ENCODE results near the gene RING1. TPM values are rescaled to one million over a fixed set of nuclear protein-coding genes. Genes with fewer than 3 reads are reported as not detected.

RING1 gene
- total RNA-seq, 1 donor from 2014 or later = 43.8 TPM

DNA sequence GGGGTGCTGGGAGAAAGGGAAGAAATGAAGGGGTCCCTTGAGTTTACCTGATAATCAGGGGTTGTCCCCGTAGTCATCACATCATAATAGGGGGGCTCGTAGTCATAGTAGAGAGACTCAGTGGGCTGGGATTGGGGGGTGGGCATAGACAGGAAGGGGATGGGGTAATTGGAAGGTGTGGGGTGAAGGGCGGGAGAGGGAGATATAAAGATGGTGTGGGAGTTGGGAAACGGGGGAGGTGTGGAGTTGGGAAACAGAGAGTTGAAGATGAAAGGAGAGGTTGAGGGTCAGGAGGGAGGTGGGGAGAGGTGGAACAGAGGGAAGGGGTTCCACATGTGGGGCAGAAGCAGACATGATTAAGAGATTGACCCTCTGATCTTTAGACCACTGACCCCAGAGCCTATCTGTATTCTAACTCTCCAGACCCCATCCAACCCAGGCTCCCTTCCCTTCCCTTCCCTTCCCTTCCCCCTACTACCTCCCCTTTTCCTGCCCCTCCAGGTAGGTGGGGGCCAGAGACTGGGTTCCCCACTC, 22.6 kb upstream of the RING1 start:
- H3K36me3 Mint-ChIP-seq (ENCODE audit: low read depth) = peaks cover 9% of the 10 kb centered on the region
- ATAC-seq (ENCODE audit: low read depth) (no peak), DNase-seq (no peak)
- H3K4me3 Mint-ChIP-seq = no peak overlapping the region
- H3K4me1 Mint-ChIP-seq = peaks cover 17% of the 10 kb centered on the region
- ChIA-PET CTCF (no interaction called here), POLR2A (no interaction called here)
- TF ChIP-seq, protein P1, sequence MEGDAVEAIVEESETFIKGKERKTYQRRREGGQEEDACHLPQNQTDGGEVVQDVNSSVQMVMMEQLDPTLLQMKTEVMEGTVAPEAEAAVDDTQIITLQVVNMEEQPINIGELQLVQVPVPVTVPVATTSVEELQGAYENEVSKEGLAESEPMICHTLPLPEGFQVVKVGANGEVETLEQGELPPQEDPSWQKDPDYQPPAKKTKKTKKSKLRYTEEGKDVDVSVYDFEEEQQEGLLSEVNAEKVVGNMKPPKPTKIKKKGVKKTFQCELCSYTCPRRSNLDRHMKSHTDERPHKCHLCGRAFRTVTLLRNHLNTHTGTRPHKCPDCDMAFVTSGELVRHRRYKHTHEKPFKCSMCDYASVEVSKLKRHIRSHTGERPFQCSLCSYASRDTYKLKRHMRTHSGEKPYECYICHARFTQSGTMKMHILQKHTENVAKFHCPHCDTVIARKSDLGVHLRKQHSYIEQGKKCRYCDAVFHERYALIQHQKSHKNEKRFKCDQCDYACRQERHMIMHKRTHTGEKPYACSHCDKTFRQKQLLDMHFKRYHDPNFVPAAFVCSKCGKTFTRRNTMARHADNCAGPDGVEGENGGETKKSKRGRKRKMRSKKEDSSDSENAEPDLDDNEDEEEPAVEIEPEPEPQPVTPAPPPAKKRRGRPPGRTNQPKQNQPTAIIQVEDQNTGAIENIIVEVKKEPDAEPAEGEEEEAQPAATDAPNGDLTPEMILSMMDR (IDR thresholded peaks at IDR 0.05) = no peak
- H3K27ac Mint-ChIP-seq = no peak overlapping the region
- peaks cover 41% of the 10 kb centered on the region for H3K27me3 Mint-ChIP-seq
- peaks cover 12% of the 10 kb centered on the region for H3K9me3 Mint-ChIP-seq
- intact Hi-C loops (cut with micrococcal nuclease) = no loop called here

DNA sequence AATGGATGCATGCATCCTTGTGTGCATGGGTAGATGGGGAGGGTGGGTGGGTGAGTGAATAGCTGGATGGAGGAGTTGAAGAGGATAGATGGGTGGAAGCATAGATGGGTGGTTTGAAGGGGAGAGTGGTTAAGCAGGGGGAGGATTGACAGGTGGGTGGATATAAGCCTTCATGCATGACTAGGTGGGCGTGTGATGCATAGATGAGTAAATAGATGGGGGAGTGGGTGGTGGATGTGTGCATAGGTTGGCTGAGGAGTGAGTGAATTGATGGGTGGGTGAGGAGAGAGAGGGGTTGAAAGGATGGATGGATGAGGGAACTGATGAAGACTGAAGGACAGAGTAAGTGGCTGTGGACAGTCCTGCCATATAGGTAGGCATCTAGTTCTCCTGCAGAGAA, 20.5 kb upstream of the RING1 start:
- H3K27me3 Mint-ChIP-seq = peaks cover 48% of the 10 kb centered on the region
- ATAC-seq (ENCODE audit: low read depth) = no peak

DNA sequence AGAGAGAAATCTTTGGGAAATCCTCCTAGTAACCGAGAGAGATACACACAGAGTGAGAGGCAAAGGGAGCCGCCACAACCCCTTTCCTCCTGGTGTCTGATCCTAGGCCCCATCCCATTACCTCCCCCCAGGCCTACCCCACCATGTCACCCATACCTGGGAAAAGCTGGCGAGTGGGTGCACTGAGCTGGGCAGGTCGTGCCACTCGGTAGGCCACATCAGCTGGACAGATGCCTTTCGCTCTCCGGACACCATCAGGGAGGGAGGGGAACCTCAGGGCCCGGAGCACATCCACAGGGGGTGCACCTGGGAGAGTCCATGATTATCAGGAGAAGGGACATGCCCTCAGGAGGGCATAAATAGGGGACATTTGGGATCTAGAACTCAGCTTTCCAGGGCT, 19.1 kb upstream of the RING1 start:
- H3K36me3 Mint-ChIP-seq (ENCODE audit: low read depth) = peaks cover 2% of the 10 kb centered on the region
- no peak overlapping the region for H3K4me3 Mint-ChIP-seq
- H3K4me1 Mint-ChIP-seq = peaks cover 25% of the 10 kb centered on the region
- no peaks in the 10 kb centered on the region for H3K9me3 Mint-ChIP-seq
- DNase-seq (no peak), ATAC-seq (ENCODE audit: low read depth) (no peak)
- H3K27me3 Mint-ChIP-seq = peaks cover 48% of the 10 kb centered on the region
- ChIA-PET CTCF (no interaction called here), POLR2A (interaction anchor here (1.6 kb wide), 1 partner anchor 19 kb away, joined by 7 read pairs; the partner anchor contains the start of gene RING1)
- TF ChIP-seq, protein P1 (IDR thresholded peaks at IDR 0.05) = no peak
- intact Hi-C loops (cut with micrococcal nuclease) = no loop called here
- H3K27ac Mint-ChIP-seq = no peak overlapping the region

More for the DNA sequence above, 20.5 kb upstream of the RING1 start:
- Mint-ChIP-seq H3K4me3 (no peak overlapping the region), H3K9me3 (peaks cover 10% of the 10 kb centered on the region), H3K36me3 (ENCODE audit: low read depth) (peaks cover 9% of the 10 kb centered on the region), H3K4me1 (peaks cover 27% of the 10 kb centered on the region), H3K27ac (no peak overlapping the region)
- intact Hi-C loops (cut with micrococcal nuclease) = no loop called here
- DNase-seq = no peak
- ChIA-PET CTCF (no interaction called here), POLR2A (no interaction called here)
- TF ChIP-seq, protein P1 (IDR thresholded peaks at IDR 0.05) = no peak

DNA sequence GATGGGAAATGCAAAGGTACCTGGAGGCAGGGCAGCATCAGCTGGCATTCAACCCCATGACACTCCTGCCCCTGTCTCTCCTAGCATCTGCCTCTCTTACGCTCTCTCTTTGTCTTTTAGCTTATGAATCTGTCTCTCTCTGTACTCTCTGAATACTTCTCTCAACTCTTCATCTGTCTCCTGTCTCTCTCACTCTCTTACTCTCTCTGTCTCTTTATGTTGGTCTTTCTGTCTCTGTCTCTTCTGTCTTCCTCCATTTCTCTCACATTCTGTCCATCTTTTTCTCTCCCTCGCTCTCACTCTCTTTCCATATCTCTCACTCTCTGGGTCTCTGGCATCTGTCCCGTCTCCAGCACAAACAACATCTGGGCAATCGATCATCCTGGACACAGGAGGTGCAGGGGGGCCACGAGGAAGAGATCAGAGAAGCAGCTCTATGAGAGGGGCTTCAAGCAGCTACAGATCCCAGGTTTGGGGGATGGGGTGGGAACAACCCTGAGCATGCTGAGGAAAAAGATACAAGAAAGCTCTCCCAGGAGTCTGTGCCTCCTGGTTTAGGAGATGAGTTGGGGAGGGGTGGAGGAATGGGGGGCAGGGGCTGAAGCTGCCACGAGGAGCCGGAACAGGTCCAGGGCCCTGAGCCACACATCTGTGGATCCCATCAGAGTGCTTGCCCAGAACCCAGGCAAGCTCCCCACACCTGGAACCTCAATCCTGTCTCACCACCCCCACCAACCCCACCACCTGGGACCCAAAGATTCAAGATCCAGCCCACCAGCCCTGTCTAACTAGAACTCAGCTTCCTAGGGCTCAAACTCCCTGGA, 18.5 kb upstream of the RING1 start:
- H3K9me3 Mint-ChIP-seq = no peaks in the 10 kb centered on the region
- DNase-seq (no peak), ATAC-seq (ENCODE audit: low read depth) (no peak)
- TF ChIP-seq, protein P1 (IDR thresholded peaks at IDR 0.05) = no peak
- H3K4me3 Mint-ChIP-seq = no peak overlapping the region
- intact Hi-C loops (cut with micrococcal nuclease) = no loop called here
- ChIA-PET POLR2A (interaction anchor here (0.7 to 1.6 kb wide), 2 partner anchors 8 to 19 kb away, joined by 3 to 7 read pairs; partner anchors contain the start of gene RING1), CTCF (no interaction called here)
- peak overlapping the region; percentile 11 for H3K27ac Mint-ChIP-seq
- peaks cover 43% of the 10 kb centered on the region for H3K27me3 Mint-ChIP-seq
- peaks cover 9% of the 10 kb centered on the region for H3K36me3 Mint-ChIP-seq (ENCODE audit: low read depth)
- peaks cover 25% of the 10 kb centered on the region for H3K4me1 Mint-ChIP-seq

DNA sequence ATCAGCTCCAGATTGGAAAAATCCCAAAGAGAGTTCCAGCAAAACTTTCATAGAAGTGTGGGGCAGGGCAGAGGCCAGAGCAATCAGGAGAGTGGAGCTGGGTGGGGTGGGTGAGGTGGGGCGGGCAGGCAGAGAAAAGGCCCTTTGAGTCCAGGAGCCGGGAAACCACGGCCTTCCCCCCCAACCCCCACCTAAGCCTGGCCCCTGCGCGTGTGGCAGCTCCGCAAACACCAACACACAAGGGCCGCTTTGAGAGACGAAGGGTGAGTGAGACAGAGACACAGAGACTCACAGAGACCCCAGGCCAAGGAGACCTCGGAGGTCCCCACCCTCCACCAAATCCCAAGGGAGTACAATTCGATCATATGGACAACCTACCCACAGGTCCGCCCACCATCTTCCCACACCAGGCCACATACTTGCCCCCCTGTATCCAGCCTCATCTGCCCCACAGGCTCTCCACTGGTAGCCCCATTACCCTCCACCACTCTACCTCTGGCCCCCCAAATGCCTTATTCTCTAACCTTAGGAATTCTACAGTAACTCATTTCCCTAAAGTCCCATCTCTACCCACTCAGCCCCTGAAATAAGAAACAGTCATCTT, 17.7 kb upstream of the RING1 start:
- Mint-ChIP-seq H3K27ac (peak overlapping the region; percentile 11), H3K27me3 (peaks cover 38% of the 10 kb centered on the region), H3K4me1 (peaks cover 25% of the 10 kb centered on the region), H3K36me3 (ENCODE audit: low read depth) (peaks cover 17% of the 10 kb centered on the region), H3K9me3 (no peaks in the 10 kb centered on the region), H3K4me3 (no peak overlapping the region)
- ATAC-seq (ENCODE audit: low read depth) (no peak), DNase-seq (no peak)
- intact Hi-C loops (cut with micrococcal nuclease) = no loop called here
- ChIA-PET POLR2A (interaction anchor here (0.7 to 1.6 kb wide), 2 partner anchors 9 to 18 kb away, joined by 3 to 7 read pairs; partner anchors contain the start of gene RING1), CTCF (no interaction called here)
- TF ChIP-seq, protein P1 (IDR thresholded peaks at IDR 0.05) = no peak
